ENCODE measurements around the gene STRIP1. TPM values are rescaled to one million over a fixed set of nuclear protein-coding genes. Genes with fewer than 3 reads are reported as not detected.

STRIP1 gene
- total RNA-seq, 1 donor from 2014 or later, result 77.3 TPM

DNA sequence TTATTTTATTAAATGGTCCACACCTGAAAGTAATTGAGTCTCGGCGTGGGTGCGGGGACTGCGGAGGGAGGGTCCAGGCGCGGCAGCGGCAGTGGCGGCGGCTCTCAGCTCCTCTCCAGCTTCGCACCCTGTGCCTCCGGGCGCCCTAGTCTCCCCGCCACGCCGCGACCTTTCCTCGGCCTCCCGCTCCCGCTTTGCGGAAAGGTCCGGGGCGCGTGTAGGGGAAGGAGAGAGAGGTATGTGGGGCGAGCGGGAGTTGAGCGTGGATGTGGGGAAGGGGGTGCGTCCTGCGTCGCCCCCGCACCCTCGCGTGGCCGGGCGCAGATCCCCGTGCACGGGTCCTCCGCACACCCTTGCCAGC, 49.4 kb downstream of the STRIP1 start:
- Mint-ChIP-seq H3K27me3 (peaks cover 42% of the 10 kb centered on the region), H3K9me3 (no peaks in the 10 kb centered on the region), H3K4me3 (peak overlapping the region; percentile 88), H3K27ac (no peak overlapping the region), H3K4me1 (peaks cover 12% of the 10 kb centered on the region), H3K36me3 (ENCODE audit: low read depth) (no peaks in the 10 kb centered on the region)
- ATAC-seq (ENCODE audit: low read depth), result peak; percentile 15
- ChIA-PET CTCF (no interaction called here), POLR2A (interaction anchor here (1.2 kb wide), 1 partner anchor 49 kb away, joined by 4 read pairs; the partner anchor contains the start of gene STRIP1)
- TF ChIP-seq, protein P1, sequence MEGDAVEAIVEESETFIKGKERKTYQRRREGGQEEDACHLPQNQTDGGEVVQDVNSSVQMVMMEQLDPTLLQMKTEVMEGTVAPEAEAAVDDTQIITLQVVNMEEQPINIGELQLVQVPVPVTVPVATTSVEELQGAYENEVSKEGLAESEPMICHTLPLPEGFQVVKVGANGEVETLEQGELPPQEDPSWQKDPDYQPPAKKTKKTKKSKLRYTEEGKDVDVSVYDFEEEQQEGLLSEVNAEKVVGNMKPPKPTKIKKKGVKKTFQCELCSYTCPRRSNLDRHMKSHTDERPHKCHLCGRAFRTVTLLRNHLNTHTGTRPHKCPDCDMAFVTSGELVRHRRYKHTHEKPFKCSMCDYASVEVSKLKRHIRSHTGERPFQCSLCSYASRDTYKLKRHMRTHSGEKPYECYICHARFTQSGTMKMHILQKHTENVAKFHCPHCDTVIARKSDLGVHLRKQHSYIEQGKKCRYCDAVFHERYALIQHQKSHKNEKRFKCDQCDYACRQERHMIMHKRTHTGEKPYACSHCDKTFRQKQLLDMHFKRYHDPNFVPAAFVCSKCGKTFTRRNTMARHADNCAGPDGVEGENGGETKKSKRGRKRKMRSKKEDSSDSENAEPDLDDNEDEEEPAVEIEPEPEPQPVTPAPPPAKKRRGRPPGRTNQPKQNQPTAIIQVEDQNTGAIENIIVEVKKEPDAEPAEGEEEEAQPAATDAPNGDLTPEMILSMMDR (IDR thresholded peaks at IDR 0.05), result no peak
- DNase-seq, result no peak
- intact Hi-C loops (cut with micrococcal nuclease), result loop anchor here (1.0 kb wide), 1 partner anchor 15 kb away; no protein-coding TSS in a partner anchor

DNA sequence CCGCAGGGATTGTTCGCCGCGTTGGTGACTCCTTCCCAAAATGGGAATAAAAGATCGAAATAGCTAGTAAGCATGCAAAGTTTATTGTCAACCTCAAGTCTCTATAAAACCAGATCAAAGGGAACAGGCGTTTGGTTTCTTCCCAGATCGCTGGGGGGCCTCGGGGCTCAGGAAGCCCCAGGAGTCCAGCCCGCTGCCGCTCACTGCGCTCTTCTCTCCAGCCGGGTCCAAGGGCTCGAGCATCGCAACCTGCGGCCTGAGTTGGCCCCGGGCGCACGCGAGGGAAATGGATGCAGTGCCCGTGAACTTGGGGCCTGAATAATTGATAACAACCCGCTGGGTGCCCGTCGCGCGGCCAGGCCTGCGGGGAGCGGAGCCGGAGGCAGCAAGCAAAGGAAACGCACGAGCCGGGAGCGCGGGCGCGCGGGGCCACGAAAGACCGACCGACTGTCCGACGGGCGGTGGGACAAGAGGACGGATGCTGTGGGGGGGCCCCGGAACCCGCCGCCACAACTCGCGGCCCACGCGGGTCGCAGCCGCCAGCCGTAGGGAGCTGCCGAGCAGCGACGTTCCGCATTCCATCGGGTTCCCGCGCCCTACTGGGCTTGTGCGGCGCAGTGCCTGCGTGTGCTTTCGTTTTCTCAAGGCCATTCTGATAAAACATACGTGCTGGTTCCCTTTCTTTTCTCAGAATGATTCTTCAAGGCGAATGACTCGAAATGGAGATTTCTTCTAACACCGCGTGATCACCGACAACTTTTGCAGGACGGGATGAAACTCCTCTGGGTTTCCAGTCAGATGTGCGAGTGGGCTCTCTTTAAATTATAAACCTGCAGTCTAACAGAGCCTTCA, 50.0 kb downstream of the STRIP1 start:
- ChIA-PET CTCF (no interaction called here), POLR2A (no interaction called here)
- intact Hi-C loops (cut with micrococcal nuclease), result loop anchor here (1.0 to 5.0 kb wide), 2 partner anchors 15 to 378 kb away; no protein-coding TSS in a partner anchor

DNA sequence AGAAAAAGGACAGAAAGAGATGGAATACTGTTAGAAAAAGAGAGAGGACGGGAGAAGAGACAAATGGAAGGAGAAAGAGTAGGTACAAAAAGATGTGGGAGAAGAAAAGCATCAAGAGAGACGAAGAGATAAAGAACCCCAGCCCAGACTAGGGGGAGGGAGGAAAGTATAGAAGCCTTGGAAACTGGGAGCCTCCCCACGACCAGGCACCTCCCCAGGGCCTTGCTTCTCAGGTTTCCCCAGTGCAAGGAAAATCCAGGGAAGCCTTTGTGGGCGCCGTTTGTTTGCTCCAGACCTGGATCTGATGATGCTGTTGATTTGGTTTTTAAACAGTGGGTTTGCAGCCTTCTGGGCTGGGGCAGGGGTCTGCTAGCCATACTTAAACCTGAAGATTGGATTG, 51.2 kb downstream of the STRIP1 start:
- CTCF ChIA-PET, result no interaction called here
- TF ChIP-seq, protein P1 (IDR thresholded peaks at IDR 0.05), result no peak
- POLR2A ChIA-PET, result no interaction called here
- Mint-ChIP-seq H3K4me3 (no peak overlapping the region), H3K27me3 (peaks cover 38% of the 10 kb centered on the region), H3K27ac (no peak overlapping the region), H3K36me3 (ENCODE audit: low read depth) (no peaks in the 10 kb centered on the region), H3K9me3 (no peaks in the 10 kb centered on the region), H3K4me1 (peaks cover 12% of the 10 kb centered on the region)
- intact Hi-C loops (cut with micrococcal nuclease), result loop anchor here (5.0 kb wide), 1 partner anchor 377 kb away; no protein-coding TSS in a partner anchor
- ATAC-seq (ENCODE audit: low read depth) (no peak), DNase-seq (no peak)

More for the DNA sequence above, 50.0 kb downstream of the STRIP1 start:
- H3K4me1 Mint-ChIP-seq, result peaks cover 12% of the 10 kb centered on the region
- peaks cover 41% of the 10 kb centered on the region for H3K27me3 Mint-ChIP-seq
- peak; percentile 66 for ATAC-seq (ENCODE audit: low read depth)
- TF ChIP-seq, protein P1 (IDR thresholded peaks at IDR 0.05), result no peak
- peak; percentile 32 for DNase-seq
- peak overlapping the region; percentile 88 for H3K4me3 Mint-ChIP-seq
- H3K9me3 Mint-ChIP-seq, result no peaks in the 10 kb centered on the region
- no peak overlapping the region for H3K27ac Mint-ChIP-seq
- H3K36me3 Mint-ChIP-seq (ENCODE audit: low read depth), result no peaks in the 10 kb centered on the region

DNA sequence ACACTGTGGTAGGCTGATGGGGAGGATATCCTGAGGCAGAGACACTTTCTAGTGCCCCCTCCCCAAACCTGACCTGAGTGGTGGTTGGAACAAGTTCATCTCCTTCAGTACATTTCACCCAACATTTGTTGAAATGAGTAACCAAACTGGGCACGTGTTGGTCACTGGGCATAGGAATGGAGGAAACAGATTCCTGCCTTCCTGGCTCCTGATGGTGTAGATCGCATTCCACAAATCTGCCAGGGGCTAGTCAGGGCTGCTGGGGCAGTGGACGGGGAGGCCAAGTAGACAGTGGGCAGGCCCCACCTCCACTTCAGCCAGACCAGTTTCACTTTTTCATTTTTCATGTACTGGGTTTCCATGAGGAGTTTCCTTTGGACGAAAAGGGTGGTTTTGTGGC, 52.5 kb downstream of the STRIP1 start:
- no peaks in the 10 kb centered on the region for H3K9me3 Mint-ChIP-seq
- H3K36me3 Mint-ChIP-seq (ENCODE audit: low read depth), result no peaks in the 10 kb centered on the region
- DNase-seq, result no peak
- H3K27me3 Mint-ChIP-seq, result peaks cover 31% of the 10 kb centered on the region
- intact Hi-C loops (cut with micrococcal nuclease), result loop anchor here (5.0 kb wide), 1 partner anchor 375 kb away; no protein-coding TSS in a partner anchor
- peaks cover 12% of the 10 kb centered on the region for H3K4me1 Mint-ChIP-seq
- TF ChIP-seq, protein P1 (IDR thresholded peaks at IDR 0.05), result no peak
- CTCF ChIA-PET, result interaction anchor here (1.1 to 2.2 kb wide), 5 partner anchors 17 to 409 kb away, joined by 3 to 12 read pairs (median 10); partner anchors contain the start of gene STRIP1
- H3K4me3 Mint-ChIP-seq, result no peak overlapping the region
- no peak overlapping the region for H3K27ac Mint-ChIP-seq
- ATAC-seq (ENCODE audit: low read depth), result no peak
- POLR2A ChIA-PET, result no interaction called here

All from activated B cell treated with CpG ODN at 0.5 μM for 24 hours (primary cell).